PC-9 (cell line): ENCODE results near the gene ROBO1.

Experiments used
- CTCF ChIP-seq: fragments of 200-600 bp; sonication (generic); conservative IDR thresholded peaks from 2 replicates; pipeline ENCODE4 v1.6.1; 2017; ENCODE audit warnings: mixed run types, antibody characterized with exemption, mild to moderate bottlenecking, moderate library complexity
- EZH2 ChIP-seq: fragments of 200-600 bp; sonication (generic); IDR thresholded peaks from 2 replicates; pipeline ENCODE4 v1.8.0; 2017; ENCODE audit warnings: antibody characterized with exemption, low read depth

DNA sequence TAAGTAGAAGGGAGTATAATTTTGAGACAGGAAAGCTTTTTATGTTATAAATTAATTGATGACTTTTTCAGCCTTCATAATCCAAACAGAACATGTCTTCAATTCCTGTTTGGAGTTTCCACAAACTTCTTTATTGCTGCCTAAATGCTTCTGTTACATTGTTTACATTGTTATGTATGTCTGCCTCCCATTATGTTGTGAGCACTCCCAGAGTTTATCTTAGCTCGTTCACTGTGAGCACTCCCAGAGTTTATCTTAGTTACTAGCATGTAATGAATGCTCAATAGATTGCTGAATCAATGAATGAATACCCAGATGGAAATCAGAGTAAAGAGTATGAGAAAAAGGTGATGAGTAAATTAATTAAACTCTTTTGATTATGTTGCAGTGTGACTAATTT is 1178.0 kb downstream of the ROBO1 start:
- TF ChIP-seq CTCF (no peak), EZH2 (no peak)
